OCI-LY1 (cell line): ENCODE measurements around the gene GMPR.

ENCODE experiments used
- CTCF ChIP-seq: fragments of 200-600 bp; sonication (generic), shearing (Covaris generic); IDR thresholded peaks from 2 replicates; pipeline ENCODE4 v1.5.1; 2017; ENCODE audit warnings: mild to moderate bottlenecking, antibody characterized with exemption, low read length, moderate library complexity, mixed read lengths
- EZH2 ChIP-seq: fragments of 200-600 bp; sonication (generic), shearing (Covaris generic); IDR thresholded peaks from 2 replicates; pipeline ENCODE4 v1.8.0; 2017; ENCODE audit warnings: borderline replicate concordance, mixed run types, mild to moderate bottlenecking, antibody characterized with exemption, low read length, moderate library complexity, mixed read lengths

DNA sequence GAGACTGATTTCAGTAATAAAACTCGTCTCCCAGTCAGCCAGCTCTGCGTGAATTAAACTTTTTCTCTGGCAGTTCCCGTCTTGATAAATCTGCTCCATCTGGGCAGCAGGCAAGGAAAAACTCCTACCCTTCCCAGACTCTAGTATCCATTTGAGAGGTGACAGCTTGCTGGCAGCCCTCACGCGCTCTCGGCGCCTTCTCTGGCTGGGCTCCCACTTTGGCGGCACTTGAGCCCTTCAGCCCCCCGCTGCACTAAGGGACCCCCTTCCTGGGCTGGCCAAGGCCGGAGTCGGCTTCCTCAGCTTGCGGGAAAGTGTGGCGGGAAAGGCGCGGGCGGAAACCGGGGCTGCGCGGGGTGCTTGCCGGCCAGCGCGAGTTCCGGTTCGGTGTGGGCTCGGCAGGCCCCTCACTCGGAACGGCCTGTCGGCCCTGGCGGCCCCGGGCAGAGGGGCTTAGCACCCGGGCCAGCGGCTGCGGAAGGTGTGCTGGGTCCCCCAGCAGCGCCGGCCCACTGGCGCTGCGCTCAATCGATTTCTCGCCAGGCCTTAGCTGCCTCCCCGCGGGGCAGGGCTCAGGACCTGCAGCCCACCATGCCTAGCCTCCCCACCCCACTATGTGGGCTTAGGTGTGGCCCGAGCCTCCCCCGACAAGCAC is 21.8 kb upstream of the GMPR start:
- TF ChIP-seq CTCF (no peak), EZH2 (no peak)
